GM21717 (cell line): ENCODE measurements around the gene INTS15.

Experiments
- ATAC-seq: cut with Tn5 transposase; IDR thresholded peaks from one replicate; pipeline ENCODE4 v1.9.1; 2021; ENCODE audit warnings: mild to moderate bottlenecking, moderate library complexity; ENCODE audit not compliant: unreplicated experiment

Gene INTS15

DNA sequence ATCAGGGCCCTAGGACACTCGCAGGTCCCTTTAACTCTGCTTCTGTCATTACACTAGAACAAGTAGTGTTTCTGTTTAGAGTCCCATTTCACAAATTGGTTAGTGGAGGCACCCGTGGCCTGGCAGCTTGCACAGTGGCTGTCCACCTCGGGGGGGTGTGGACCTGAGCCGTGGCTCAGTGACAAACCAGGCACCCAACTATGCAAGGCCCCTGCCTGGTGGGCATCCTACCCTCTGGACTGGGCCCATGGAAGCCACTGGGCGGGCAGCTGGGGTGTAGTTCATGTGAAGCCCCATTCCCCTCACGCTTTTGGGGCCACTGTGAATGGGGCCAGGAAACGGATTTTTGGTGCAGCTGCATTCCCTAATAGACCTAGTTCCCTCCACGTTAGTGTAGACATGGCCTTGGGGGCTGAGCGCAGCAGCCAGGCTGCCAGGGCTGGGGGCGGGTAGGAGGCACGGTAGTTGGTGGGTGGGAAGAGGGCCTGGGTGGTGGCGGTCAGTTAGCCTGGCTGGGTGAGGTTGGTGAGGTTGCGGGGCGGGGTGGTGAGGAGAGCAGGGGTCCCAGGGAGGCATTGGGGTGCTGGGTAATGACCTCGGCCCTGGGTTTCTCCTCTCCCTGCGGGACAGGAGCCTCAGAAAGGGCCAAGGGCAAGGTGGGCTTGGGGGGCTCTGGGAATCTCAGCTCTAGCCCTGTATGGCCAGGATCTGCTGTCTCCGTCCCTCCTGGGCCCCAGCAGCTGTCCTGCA, 66.0 kb downstream of the INTS15 start:
- no peak for ATAC-seq

DNA sequence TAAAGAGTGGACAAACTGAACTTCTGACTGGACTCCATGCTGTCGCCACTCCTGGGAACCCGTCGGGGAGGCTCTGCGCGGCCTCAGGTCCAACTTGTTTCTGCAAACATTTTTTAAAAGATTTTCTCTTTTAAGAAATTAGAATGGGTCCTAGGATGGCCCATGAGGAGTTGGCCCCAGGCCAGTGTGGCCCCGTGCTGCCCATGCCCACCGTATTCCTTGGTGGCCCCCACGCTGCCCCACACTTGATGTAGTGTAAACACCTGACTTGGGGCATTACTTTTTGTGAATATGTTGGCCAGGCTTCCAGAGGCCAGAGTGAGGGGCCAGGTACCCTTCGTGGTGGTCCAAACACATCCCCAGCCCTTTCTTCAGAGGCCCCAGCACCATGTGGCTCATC, 66.6 kb downstream of the INTS15 start:
- no peak for ATAC-seq
